Right lobe of liver (tissue), 4 donors: ENCODE results near the gene CUL1.

Source experiments
- CTCF ChIP-seq, 4 donors: fragments of 200-600 bp in 3 of 4; fragments of 450-650 bp in 1 of 4; IDR thresholded peaks; one replicate each; pipeline versions ENCODE4 v1.5.1 to v1.8.0; 2016 to 2022; ENCODE audit warnings: antibody characterized with exemption in 4 of 4, mild to moderate bottlenecking in 2 of 4
- POLR2A ChIP-seq: fragments of 450-650 bp; IDR thresholded peaks from one replicate; pipeline ENCODE4 v1.6.1; 2017; ENCODE audit warnings: antibody characterized with exemption, mild to moderate bottlenecking
- donor health status: DM: no; HTN: no; CAD: no.
- donor health status: DM: no; HTN: no; CAD: no.
- donor health status: DM: no; HTN: yes; CAD: no.

GRCh38 chr7:148830897-148831692, 132.4 kb downstream of the CUL1 start:
- TF ChIP-seq CTCF (IDR thresholded peaks at IDR 0.05) (no peak), POLR2A (no peak)
